HG03045 (cell line): ENCODE results near the gene C1orf159.
A peak's percentile ranks its signal among the peaks of the same experiment; 100 is the strongest.
"Not testable (repeated sequence)": the region's sequence is repeated elsewhere in the genome, so short reads cannot be mapped to it uniquely, and the experiment has no call there.

ENCODE experiments used
- ATAC-seq: cut with Tn5 transposase; IDR thresholded peaks from one replicate; pipeline ENCODE4 v1.9.1; 2021; ENCODE audit warnings: mild to moderate bottlenecking, moderate library complexity; ENCODE audit not compliant: unreplicated experiment

Gene C1orf159

GRCh38 chr1:1150100-1150499, 34.2 kb upstream of the C1orf159 start:
- no peak for ATAC-seq

GRCh38 chr1:1149416-1149815, 33.5 kb upstream of the C1orf159 start:
- ATAC-seq, result no peak

- no peak for ATAC-seq
Measured at GRCh38 chr1:1148569-1148968, 32.7 kb upstream of the C1orf159 start.

GRCh38 chr1:1148061-1148460, 32.2 kb upstream of the C1orf159 start:
- no peak for ATAC-seq

GRCh38 chr1:1146596-1146995, 30.7 kb upstream of the C1orf159 start:
- no peak for ATAC-seq

- ATAC-seq, result no peak
Measured at GRCh38 chr1:1146026-1146425, 30.1 kb upstream of the C1orf159 start.

GRCh38 chr1:1145547-1145914, 29.6 kb upstream of the C1orf159 start:
- ATAC-seq, result no peak

- no peak for ATAC-seq
Measured at GRCh38 chr1:1144843-1145546, 29.1 kb upstream of the C1orf159 start.

- ATAC-seq, result no peak
Measured at GRCh38 chr1:1144122-1144842, 28.4 kb upstream of the C1orf159 start.

GRCh38 chr1:1143636-1144035, 27.7 kb upstream of the C1orf159 start:
- ATAC-seq, result no peak

GRCh38 chr1:1142844-1143243, 27.0 kb upstream of the C1orf159 start:
- no peak for ATAC-seq

- not testable (repeated sequence) for ATAC-seq
Measured at GRCh38 chr1:1142352-1142751, 26.5 kb upstream of the C1orf159 start.

- no peak for ATAC-seq
Measured at GRCh38 chr1:1141911-1142250, 26.0 kb upstream of the C1orf159 start.

GRCh38 chr1:1141244-1141910, 25.5 kb upstream of the C1orf159 start:
- no peak for ATAC-seq

GRCh38 chr1:1140673-1141072, 24.8 kb upstream of the C1orf159 start:
- ATAC-seq, result no peak

GRCh38 chr1:1137256-1138045, 21.6 kb upstream of the C1orf159 start:
- ATAC-seq, result peak; percentile 64

- peak; percentile 9 for ATAC-seq
Measured at GRCh38 chr1:1136547-1137230, 20.8 kb upstream of the C1orf159 start.

GRCh38 chr1:1135339-1136136, 19.6 kb upstream of the C1orf159 start:
- ATAC-seq, result no peak

- ATAC-seq, result no peak
Measured at GRCh38 chr1:1134300-1134970, 18.5 kb upstream of the C1orf159 start.
